OCI-LY3 (cell line): ENCODE measurements around the gene AGBL4.

ENCODE experiments used
- H2AFZ ChIP-seq: fragments of 200-600, 300-600 bp; shearing (Covaris generic); 2 replicates; pipeline ENCODE4 v1.6.0; 2014; ENCODE audit warnings: antibody characterized with exemption, low read depth, low read length
- H3K27ac ChIP-seq: fragments of 200-600, 300-600 bp; sonication (generic); 2 replicates; pipeline ENCODE4 v1.5.1; 2014; ENCODE audit warnings: mild to moderate bottlenecking, low read length, moderate library complexity, mixed read lengths
- H3K27me3 ChIP-seq: fragments of 200-600, 300-600 bp; sonication (generic); 2 replicates; pipeline ENCODE4 v1.6.1; 2014; ENCODE audit warnings: low read depth, low read length, mixed read lengths
- H3K36me3 ChIP-seq: fragments of 200-600, 300-600 bp; sonication (generic); replicated peaks from 2 replicates; pipeline ENCODE3; 2014; ENCODE audit warnings: low read depth, low read length, mixed read lengths
- H3K4me1 ChIP-seq: fragments of 300-600, 200-600 bp; sonication (generic); 2 replicates; pipeline ENCODE4 v1.6.1; 2014; ENCODE audit warnings: low read length, mixed read lengths
- H3K4me2 ChIP-seq: fragments of 200-600, 300-600 bp; sonication (generic); 2 replicates; pipeline ENCODE4 v1.6.1; 2014; ENCODE audit warnings: low read length, mixed read lengths
- H3K4me3 ChIP-seq: fragments of 300-600, 200-600 bp; sonication (generic); 2 replicates; pipeline ENCODE4 v1.5.1; 2014; ENCODE audit warnings: antibody characterized with exemption, mild to moderate bottlenecking, low read length, moderate library complexity
- H3K79me2 ChIP-seq: fragments of 300-600, 200-600 bp; shearing (Covaris generic); 2 replicates; pipeline ENCODE4 v1.6.1; 2014; ENCODE audit warnings: mild to moderate bottlenecking, low read length, mixed read lengths
- H3K9ac ChIP-seq: fragments of 300-600, 200-600 bp; shearing (Covaris generic); 2 replicates; pipeline ENCODE4 v1.6.0; 2014; ENCODE audit warnings: mild to moderate bottlenecking, low read length, moderate library complexity
- H3K9me3 ChIP-seq: fragments of 200-600, 300-600 bp; shearing (Covaris generic); 2 replicates; pipeline ENCODE4 v1.6.1; 2014; ENCODE audit warnings: low read length, mixed read lengths; ENCODE audit not compliant: insufficient read depth
- H4K20me1 ChIP-seq: fragments of 200-600, 300-600 bp; sonication (generic); 2 replicates; pipeline ENCODE4 v1.6.1; 2016; ENCODE audit warnings: low read length, mixed read lengths; ENCODE audit not compliant: insufficient read depth
- EZH2phosphoT487 ChIP-seq: fragments of 200-600 bp; shearing (Covaris generic); IDR thresholded peaks from 2 replicates; pipeline ENCODE4 v1.6.1; 2018; ENCODE audit warnings: antibody characterized with exemption, mixed run types, low read depth
- TF ChIP-seq, protein P1 (sequence below): fragments of 200-600, 300-600 bp; sonication (generic); IDR thresholded peaks from 2 replicates; pipeline ENCODE4 v1.5.1; 2014; ENCODE audit warnings: antibody characterized with exemption, low read length, low read depth

AGBL4 gene

DNA sequence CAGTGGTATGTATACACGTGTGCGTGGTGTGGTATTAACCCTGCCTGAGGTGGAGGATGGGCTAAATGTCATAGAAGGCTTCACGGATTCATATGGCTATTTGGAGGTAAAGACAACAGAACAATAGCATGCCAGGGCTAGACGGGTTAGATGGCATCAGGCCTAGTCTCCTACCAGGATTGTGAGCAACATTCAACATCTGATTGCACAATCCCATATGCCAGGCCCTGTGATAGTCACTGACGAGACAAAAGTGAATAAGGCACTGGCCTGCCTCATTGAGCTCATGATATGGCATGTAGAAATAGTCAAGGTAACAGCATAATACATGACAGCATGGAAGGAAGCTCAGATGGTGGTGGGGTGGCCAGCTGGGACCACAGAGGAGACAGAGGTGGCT, 1079.9 kb downstream of the AGBL4 start:
- Histone ChIP-seq H3K27me3 (peaks cover 4% of the 10 kb centered on the region; the same call in 1 of the 2 replicates), H4K20me1 (no peaks in the 10 kb centered on the region), H3K9me3 (no peaks in the 10 kb centered on the region), H2AFZ (no peak overlapping the region), H3K27ac (no peak overlapping the region), H3K36me3 (no peaks in the 10 kb centered on the region), H3K4me1 (no peaks in the 10 kb centered on the region), H3K4me3 (no peak overlapping the region), H3K4me2 (no peak overlapping the region), H3K79me2 (no peaks in the 10 kb centered on the region), H3K9ac (no peak overlapping the region)
- TF ChIP-seq, protein P1, sequence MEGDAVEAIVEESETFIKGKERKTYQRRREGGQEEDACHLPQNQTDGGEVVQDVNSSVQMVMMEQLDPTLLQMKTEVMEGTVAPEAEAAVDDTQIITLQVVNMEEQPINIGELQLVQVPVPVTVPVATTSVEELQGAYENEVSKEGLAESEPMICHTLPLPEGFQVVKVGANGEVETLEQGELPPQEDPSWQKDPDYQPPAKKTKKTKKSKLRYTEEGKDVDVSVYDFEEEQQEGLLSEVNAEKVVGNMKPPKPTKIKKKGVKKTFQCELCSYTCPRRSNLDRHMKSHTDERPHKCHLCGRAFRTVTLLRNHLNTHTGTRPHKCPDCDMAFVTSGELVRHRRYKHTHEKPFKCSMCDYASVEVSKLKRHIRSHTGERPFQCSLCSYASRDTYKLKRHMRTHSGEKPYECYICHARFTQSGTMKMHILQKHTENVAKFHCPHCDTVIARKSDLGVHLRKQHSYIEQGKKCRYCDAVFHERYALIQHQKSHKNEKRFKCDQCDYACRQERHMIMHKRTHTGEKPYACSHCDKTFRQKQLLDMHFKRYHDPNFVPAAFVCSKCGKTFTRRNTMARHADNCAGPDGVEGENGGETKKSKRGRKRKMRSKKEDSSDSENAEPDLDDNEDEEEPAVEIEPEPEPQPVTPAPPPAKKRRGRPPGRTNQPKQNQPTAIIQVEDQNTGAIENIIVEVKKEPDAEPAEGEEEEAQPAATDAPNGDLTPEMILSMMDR = no peak
- TF ChIP-seq EZH2phosphoT487 = no peak

DNA sequence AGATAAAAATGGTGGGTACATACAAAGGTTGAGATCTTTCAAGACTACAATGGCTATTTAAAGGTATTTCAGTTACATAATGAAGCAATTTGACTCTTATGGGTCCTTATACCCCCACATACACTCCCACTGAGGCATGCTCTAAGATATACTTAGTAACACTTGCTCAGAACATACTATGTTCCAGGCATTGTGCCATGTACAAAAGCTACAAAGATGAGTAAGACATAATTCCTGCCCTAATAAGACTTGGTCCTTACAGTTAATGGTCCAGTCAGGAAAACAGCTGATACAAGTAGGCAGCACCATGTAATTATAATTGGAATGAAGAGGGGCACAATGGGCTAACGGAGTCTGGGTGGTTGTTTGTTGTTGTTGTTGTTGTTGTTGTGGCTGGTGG, 1080.4 kb downstream of the AGBL4 start:
- no peaks in the 10 kb centered on the region for H4K20me1 ChIP-seq
- H3K9me3 ChIP-seq = no peaks in the 10 kb centered on the region
- no peak overlapping the region for H3K9ac ChIP-seq
- no peak overlapping the region for H3K4me3 ChIP-seq
- no peak overlapping the region for H2AFZ ChIP-seq
- H3K4me2 ChIP-seq = no peak overlapping the region
- no peaks in the 10 kb centered on the region for H3K36me3 ChIP-seq
- H3K4me1 ChIP-seq = no peaks in the 10 kb centered on the region
- TF ChIP-seq EZH2phosphoT487 = no peak
- TF ChIP-seq, protein P1 = no peak
- no peak overlapping the region for H3K27ac ChIP-seq
- H3K27me3 ChIP-seq = peaks cover 4% of the 10 kb centered on the region; the same call in 1 of the 2 replicates
- H3K79me2 ChIP-seq = no peaks in the 10 kb centered on the region

- Histone ChIP-seq H3K9ac (no peak overlapping the region), H3K4me1 (no peaks in the 10 kb centered on the region), H3K27me3 (peaks cover 7% of the 10 kb centered on the region; the same call in 1 of the 2 replicates), H3K4me2 (no peak overlapping the region), H3K9me3 (no peaks in the 10 kb centered on the region), H3K27ac (no peak overlapping the region), H3K79me2 (no peaks in the 10 kb centered on the region), H3K4me3 (no peak overlapping the region), H4K20me1 (no peaks in the 10 kb centered on the region), H2AFZ (no peak overlapping the region), H3K36me3 (no peaks in the 10 kb centered on the region)
- no peak for TF ChIP-seq EZH2phosphoT487
- TF ChIP-seq, protein P1 = no peak
Observed at GRCh38 chr1:48940962-48941732, 1082.6 kb downstream of the AGBL4 start.

DNA sequence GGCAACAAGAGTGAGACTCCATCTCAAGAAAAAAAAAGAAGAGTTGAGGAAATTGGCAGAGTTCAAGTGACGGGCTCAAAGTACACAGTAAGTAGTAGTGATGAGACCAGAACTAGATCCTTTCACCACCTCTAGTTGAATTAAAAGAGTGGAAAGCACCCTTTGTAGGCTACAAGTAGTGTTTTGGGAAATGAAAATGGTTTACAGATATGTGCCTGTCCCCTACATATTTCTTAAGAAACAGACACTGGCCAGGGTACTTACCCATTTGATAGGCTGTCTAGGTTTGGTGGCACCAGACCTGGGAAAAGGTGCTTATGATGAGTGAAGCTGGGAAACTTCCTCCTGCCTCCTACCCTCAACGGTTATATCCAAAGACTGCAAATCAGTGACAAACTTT, 1083.4 kb downstream of the AGBL4 start:
- Histone ChIP-seq H3K27ac (no peak overlapping the region), H3K4me1 (no peaks in the 10 kb centered on the region), H3K36me3 (no peaks in the 10 kb centered on the region), H3K79me2 (no peaks in the 10 kb centered on the region), H2AFZ (no peak overlapping the region), H3K4me3 (no peak overlapping the region), H4K20me1 (no peaks in the 10 kb centered on the region), H3K27me3 (peaks cover 7% of the 10 kb centered on the region; the same call in 1 of the 2 replicates), H3K9me3 (no peaks in the 10 kb centered on the region), H3K4me2 (no peak overlapping the region), H3K9ac (no peak overlapping the region)
- no peak for TF ChIP-seq EZH2phosphoT487
